Measurements from ENCODE around the gene GAS6.

GAS6 gene

DNA sequence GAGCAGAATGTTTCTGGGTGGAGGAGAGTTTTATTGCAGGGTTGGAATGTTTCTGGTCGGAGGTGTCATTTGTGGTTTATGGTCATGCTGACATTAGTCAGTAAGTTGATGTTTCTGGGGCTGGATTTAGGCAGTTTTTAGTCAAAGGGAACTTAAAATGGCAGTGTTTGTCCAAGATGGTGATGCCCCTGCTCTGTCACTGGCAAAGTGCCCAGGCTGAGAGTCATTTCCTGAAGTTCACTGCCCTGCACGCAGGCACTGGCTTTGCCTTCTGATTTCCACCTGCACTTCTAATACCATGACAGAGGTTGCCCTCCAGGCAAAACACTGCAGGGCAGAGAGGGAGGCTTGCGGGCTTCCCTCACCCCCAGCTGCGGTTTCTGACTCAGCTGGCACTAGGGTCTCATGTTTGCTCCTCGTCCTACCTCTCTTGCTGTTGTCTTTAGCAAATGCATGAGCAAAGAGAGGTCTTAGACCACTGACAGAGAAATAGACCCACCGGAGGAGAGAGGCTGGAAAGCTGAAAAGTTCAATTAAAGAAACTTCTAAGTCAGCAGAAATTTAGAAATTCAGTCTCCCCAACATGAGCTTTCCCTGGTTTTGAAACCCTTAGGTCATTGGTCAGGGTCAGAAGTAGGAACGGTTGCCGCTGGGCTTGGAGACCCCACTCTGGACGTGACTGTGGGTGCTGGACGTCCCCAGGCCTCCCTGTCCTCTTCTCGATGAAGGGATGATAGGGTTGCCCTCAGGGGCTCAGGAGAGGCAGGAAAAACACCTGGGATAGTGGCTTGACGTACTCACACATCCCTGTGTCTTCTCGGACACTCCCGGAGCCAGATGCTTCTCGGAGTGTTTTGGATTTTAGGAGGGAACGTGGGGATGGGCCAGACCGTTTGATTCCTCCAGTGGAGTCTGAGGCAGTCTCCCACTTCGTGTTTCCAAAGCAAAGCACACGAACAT is 78.5 kb downstream of the GAS6 start:
- DNase-seq: no peak

DNA sequence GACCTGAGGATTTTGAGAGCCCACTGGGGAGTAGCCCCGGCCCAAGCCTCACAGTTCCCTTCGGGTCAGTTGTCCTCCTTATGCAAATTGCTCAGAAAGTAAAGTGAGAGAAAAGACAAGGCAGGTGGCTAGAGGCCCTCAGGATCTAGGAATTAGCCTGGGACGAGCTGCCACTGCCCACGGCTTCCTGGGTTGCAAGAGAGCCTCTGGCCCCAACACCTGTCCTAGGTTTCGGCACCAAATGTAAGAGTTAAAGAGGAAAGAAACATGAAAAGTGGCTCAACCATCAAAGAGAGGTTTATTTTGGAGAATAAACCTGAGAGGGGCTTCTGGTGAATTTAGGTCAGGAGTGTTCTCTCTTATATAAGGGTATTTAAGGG is 79.2 kb downstream of the GAS6 start:
- no peak for DNase-seq

DNA sequence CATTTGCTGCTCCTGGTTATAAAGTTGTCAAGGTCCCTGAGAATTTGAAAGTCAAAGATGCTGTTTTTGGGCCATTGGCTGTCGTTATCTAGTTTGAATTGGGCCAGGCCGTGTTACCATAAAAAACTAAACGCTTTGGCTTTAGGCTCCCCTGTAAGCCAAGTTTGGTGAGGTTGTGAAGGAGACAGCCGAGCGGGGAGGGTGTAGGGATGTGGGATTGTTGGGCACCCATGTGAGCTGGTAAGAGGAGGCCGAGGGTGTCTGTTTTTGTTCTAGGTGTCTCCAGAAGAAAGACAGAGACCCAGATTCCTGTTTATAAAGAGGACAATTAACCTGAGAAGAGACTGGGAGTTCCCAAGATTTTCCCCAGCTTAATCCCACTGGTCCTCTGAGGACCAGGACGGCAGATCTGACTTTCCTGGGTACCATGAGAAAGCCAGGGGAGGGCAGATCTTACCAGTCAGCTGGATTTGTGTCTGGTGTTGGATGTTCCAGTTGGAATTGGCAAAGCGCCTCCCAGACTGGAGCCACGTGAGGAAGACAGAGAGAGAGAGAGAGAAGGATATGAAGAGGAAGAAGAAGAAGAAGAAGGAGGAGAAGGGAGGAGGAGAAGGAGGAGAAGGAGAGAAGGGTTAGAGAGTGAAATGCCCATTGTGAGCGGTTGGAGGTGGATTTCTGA is 79.8 kb downstream of the GAS6 start:
- DNase-seq: no peak

DNA sequence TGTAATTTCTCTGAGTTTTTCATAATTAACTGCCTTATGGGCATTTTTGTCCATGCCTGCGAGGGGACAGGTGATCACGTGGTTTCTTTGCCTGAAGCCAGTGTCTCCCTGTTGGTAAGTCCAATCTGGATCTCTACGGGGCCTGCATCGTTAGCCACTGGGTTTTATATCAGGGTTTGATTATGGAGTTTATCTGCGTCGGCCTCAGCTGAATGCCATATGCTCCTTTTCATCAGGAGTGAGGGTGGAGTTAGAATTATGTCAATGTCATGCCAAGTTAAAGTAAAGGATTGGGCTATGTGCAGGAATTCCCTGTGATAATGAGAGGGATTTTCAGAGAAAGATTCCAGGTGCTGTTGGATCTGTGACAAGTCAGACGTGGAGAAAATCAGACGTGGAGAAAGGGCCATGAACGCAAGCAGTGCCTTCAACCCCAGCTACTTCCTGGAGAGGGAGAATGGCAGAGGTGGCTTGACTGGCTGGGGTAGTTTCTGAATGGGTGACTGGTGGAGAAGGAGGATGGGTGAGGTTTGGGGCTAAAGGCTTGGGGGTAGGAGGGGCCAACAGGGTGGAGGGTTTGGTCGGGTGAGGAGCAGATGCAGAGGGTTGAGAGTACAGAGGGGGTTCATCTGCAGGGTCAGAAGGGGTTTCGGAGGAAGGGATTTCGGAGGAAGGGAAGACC is 80.5 kb downstream of the GAS6 start:
- DNase-seq: no peak

DNA sequence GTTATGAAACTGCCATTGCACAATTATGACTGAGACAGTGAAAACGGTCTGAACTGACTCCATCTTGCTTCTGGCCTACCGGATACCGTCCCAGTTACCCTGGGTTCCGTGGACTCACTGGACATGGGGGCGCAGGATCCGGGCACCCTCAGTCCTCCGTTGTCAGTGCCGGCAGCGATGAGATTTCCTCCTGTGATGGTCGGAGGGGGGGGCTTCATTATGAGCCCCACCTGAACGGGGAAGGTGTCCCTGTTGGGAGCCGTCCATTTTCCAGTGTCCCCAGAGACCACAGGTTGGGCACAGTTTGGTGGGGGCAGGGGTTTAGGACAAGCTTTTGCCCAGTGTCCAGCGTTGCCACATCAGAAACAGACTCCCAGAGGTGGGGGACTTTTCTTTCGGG is 81.4 kb downstream of the GAS6 start:
- no peak for DNase-seq

DNA sequence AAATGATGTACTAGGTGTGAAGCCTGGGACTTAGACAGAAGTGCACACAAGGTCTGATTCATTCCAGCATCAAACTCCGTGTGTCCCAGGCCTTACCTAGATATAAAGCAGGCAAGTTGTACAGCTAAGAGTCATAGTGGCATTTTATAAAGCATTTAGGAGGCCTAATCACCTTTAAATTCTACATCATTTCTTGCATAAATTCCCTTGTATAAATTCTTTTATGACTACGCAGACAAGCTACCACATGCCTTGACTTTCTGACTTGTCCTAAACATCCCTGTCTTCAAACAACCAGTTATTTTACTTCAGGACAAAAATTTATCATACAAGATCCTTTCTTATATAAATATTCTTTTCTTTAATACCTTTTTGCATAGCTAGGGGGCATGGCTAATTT is 82.3 kb downstream of the GAS6 start:
- DNase-seq: no peak

DNA sequence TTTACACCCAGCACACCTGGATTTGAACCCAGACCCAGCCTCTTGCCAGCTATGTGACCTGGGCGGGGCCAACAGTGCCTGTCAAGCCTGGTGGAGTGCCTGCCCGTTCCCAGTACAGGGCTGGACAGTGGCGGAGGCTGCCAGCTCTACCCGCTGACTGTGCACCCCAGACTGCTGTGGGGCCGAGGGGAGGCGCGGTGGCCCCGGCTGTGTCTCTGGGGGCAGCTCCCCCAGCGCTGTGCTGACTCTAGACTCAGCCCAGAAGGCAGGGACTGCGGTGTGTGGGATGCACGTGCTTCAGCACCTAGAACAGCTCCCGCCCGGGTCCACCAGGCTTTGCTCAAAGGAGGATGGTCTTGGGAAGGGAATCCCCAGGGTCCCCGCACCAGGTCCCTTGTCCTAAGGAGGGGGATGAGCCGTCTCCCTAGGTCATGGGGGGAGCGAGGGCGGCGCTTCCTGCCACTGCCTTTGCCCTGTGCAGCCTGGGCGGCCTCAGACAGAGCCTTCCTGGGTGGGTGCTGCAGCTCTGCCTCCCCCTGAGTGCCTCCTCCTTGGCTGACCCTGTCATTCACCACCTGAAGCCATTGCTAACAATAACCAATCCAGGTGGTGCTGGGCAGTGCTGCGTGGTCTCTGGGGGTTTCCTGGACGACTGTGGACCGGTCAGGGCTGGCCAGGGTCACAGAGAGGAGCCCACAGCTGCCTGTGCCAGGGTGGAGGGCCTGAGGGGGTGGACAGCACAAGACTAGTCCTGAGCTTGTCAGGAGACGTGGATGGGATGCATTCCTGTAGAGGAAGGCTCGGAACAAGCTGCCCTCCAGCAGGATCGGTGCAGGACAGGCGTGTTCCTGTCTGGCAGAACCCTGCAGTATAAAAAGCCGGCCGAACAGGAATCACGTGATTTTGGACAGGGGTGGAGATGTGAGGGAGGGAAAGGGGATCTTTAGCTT is 86.3 kb downstream of the GAS6 start:
- no peak for DNase-seq

DNA sequence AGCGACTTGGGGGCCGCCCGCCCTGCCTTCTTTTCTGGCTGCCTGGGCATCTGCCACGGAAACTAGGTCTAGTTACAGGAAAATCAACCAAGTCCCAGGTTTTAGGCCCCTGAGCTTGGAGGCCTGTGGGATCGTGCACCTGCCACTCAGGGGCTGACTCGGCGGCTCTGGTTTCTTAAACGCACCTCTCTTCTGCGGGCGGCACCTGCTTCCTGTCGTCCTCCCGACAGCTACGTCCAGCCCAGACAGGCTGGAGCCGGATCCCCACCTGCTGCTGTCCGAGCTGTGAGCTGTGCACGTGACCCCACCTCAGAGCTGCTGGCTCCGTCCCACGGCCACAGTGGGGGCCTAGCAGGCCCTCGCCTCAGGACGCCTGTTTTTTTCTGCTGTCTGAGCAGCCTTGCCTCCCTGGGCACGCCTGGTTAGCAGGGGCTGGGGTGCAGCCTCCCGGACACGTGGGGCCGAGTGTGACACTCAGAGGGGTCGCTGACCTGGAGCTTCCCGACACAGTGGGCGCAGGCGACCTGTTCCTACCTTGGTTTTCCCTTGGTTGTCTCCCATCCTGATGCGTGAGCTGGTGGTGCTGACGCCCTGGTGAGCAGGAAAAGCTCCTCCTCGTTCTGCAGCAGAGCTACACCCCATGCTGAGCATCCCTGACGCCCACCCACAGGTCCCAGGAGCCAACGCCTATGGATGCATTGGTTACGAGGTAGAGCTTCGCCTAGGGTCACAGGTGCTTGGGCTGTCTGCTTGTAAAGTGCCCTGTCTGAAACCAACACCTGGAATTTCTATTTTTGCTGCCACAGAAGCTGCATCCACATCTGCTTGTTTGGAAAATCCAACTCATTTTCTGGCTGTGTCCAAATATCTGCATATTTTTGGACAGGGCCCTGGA is 87.4 kb downstream of the GAS6 start:
- DNase-seq: no peak

DNA sequence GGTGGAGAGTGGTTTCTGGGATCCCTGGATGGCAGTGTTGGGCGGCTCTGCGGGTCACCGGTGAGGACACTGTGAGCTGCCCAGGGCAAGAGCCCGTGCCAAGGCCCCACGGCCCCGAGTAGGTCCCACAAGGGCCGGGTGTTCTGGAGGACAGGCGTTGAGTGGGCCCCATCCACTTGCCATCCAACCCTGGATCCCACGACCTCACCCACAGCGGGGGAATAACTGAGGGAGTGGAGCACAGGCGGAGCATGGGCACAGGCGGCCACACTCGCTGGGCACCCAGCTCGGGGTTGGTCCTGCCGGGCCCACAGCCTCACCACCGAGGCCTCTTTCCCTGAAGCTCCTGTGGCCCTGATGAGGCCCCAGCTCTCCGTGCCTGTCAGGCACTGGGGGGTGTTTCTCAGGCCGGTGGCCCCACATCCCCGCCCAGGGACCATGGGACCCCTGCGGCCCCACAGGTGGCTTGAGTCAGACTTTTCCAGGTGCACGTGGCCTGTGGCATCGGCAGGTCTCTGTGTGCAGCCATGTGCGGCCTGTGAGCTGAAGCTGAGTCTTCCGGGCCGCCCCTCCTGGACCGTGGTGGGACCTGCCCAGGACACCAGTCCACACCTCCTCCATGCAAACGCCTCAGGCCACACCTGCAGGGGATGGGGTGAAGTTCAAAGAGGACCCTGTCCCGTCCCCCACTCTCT is 88.3 kb downstream of the GAS6 start:
- DNase-seq: no peak

DNA sequence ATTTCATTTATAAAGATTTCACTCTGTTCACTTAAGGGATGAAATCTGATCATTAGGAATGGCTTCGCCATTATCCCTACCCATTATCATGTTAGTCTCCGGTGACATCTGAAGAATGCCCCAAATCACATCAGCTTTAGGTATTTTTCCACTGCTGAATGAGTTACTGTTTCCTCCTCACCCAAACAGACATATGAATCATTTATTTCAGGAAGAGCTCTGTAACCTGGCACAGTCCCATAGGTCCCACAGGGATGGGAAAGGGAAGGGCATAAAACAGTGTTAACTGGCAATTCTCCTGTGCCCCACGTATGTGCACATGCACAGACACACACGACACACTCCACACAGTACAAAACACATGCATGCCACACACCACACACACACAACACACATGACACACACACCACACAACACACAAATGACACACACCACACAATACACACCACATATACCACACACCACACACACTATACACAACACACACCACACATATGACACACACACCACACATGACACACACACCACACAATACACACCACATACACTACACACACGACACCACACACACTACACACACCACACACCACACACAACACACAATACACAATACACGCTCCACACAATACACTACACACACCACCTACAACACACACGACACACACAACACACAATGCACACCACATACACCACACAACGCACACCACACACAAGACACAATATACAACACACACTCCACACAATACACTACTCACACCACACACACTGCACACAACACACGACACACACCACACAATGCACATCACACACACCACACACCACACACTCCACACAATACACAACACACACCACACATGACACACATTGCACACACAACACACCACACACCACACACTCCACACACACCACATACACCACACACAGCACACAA is 89.4 kb downstream of the GAS6 start:
- no peak for DNase-seq

DNA sequence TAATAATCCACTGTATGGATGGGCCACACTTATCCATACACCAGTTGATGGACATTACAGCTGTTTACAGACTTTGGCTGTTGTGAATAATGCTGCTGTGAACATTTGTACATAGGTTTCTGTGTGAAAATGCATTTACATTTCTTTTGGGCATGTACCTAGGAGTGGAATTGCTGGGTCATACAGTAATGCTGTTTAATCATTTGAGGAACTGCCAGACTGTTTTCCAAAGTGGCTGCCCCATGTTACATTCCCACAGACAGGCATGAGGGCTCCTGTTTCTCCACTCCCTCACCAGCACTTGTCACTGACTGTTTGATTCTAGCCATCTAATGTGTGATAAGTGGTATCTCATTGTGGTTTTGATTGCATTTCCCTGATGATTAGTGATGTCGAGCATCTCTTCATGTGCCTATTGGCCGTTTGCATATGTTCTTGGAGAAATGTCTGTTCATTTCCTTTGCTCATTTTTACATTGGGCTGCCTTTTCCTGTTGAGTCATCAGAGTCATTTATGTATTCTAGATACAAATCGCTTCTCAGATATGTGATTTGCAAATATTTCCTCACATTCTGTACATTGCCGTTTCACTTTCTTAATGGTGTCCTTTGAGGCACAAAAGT is 92.1 kb downstream of the GAS6 start:
- DNase-seq: no peak

DNA sequence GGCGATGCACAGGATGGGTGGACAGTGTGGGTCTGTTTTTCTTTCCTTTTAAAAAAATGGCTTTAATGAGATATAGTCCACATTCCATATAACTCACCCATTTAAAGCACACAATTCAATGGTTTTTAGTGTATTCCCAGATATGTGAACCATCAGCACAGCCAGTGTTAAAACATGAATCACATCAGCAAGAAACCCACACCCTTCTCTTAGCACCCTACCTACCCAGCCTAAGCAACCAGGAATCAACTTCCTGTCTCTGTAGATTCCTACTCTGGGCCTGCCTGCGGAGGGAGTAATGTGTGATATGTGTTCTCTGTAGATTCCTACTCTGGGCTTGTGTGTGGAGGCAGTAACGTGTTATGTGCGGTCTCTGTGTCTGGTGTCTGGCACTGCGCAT is 92.9 kb downstream of the GAS6 start:
- DNase-seq: no peak

All from activated CD4-positive, CD25-positive, alpha-beta regulatory T cell treated with anti-CD3 and anti-CD28 coated beads, Interleukin-2, amount 50 U/mL, for 72 hours (primary cell).